ENCODE measurements around the gene TRIO.

GRCh38 chr5:14209222-14209822 lies 66.2 kb downstream of the TRIO start:
- TF ChIP-seq EP300 (IDR thresholded peaks at IDR 0.05) (no peak), POLR2AphosphoS5 (IDR thresholded peaks at IDR 0.05) (no peak), POLR2A (IDR thresholded peaks at IDR 0.05) (no peak), CTCF (IDR thresholded peaks at IDR 0.05) (no peak)

Data from upper lobe of left lung (tissue), 4 donors.